Measurements from ENCODE around the gene TPRG1L. TPM values are rescaled to one million over a fixed set of nuclear protein-coding genes. Genes with fewer than 3 reads are reported as not detected.
A peak's percentile ranks its signal among the peaks of the same experiment; 100 is the strongest.

TPRG1L gene
- total and polyA plus RNA-seq, 7 donors = 33.9 to 66.4 (median 40.2) TPM

DNA sequence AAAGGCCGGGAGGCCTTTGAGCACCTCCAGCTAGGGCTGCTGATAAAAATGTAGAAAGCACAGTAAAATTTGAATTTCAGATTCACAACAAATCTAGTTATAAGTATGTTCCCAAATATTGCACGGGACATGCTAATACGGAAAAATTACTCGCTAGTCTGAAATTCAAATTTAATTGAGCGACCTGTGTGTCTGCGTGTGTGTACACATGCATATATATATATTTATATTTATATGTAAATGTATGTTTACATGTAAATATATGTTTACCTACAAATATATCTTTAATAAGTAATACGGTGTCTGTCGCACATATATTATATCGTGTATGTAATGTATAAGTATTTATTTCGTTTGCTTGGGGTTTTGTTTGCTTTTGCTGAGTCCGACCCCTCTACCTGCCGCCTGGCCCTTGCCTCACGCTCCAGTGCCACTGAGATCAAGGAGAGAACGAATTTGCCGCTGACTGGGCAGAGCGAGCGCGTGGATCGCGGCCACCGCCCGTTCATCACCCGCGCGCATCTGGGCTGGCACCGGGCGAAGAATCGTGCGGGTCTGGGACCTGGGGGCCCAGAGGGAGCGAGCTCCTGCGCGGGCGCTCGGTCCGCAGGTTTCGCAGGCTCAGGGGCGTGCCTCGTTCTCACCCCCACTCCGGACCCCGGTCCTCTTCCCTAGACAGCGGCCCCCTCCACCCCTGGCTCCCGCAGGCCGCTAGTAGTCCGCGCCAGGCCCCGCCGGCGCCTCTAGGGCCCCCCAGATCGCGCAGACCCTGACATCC is 25.6 kb downstream of the TPRG1L start:
- intact Hi-C loops (cut with DNase I) = no loop called here
- peaks cover 0 to 24% of the 10 kb centered on the region in 2 donors for H3K36me3 ChIP-seq (ENCODE audit: insufficient read depth in 1 of 2, low read depth in 1 of 2)
- no peak for TF ChIP-seq CTCF (IDR thresholded peaks at IDR 0.05)
- no peak overlapping the region for H3K27ac ChIP-seq
- DNase-seq = no peak
- H3K27me3 ChIP-seq (ENCODE audit: insufficient read depth in 3 of 3, low read length in 2 of 3) = peaks cover 0 to 52% (median 32%) of the 10 kb centered on the region in 3 donors
- H3K4me1 ChIP-seq = peaks cover 8% of the 10 kb centered on the region
- H3K9me3 ChIP-seq = no peaks in the 10 kb centered on the region
- 20 to 24% (median 23%) methylated on average over 50 of the region's 50 CpGs for whole genome bisulfite sequencing, 3 donors
- H3K4me3 ChIP-seq = peak overlapping the region; percentile 100
- peak in 1 of 4 donors; percentile 8 for ATAC-seq

- peaks cover 8% of the 10 kb centered on the region for H3K4me1 ChIP-seq
- no peaks in the 10 kb centered on the region for H3K9me3 ChIP-seq
- DNase-seq (no peak), ATAC-seq (no peak)
- H3K4me3 ChIP-seq = peak overlapping the region; percentile 100
- H3K36me3 ChIP-seq (ENCODE audit: insufficient read depth in 1 of 2, low read depth in 1 of 2) = peaks cover 0 to 15% of the 10 kb centered on the region in 2 donors
- intact Hi-C loops (cut with DNase I) = no loop called here
- 22 to 25% (median 23%) methylated on average over 76 to 83 of the region's 83 CpGs for WGBS, 3 donors
- H3K27me3 ChIP-seq (ENCODE audit: insufficient read depth in 3 of 3, low read length in 2 of 3) = peaks cover 0 to 52% (median 32%) of the 10 kb centered on the region in 3 donors
- no peak overlapping the region for H3K27ac ChIP-seq
- TF ChIP-seq CTCF (IDR thresholded peaks at IDR 0.05) = no peak
These were observed 26.5 kb downstream of the TPRG1L start for GRCh38 chr1:3651026-3651929.

DNA sequence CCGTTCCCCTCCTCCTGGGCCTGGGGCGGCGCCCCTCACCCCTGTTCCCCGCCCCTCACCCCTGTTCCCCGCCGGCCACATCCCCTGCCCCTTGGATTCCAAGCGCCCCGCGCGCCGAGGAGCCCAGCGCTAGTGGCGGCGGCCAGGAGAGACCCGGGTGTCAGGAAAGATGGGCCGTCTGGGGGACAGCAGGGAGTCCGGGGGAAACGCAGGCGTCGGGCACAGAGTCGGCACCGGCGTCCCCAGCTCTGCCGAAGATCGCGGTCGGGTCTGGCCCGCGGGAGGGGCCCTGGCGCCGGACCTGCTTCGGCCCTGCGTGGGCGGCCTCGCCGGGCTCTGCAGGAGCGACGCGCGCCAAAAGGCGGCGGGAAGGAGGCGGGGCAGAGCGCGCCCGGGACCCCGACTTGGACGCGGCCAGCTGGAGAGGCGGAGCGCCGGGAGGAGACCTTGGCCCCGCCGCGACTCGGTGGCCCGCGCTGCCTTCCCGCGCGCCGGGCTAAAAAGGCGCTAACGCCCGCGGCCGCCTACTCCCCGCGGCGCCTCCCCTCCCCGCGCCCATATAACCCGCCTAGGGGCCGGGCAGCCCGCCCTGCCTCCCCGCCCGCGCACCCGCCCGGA is 27.2 kb downstream of the TPRG1L start, which contains the start of gene TP73:
Gene TP73, plus strand, starts transcription at position 587 of the 618 bp plus-strand sequence. CDS start 29,850 bp downstream, outside the sequence.
- WGBS, 3 donors = 0 to 1% (median 0%) methylated on average over 28 to 80 of the region's 80 CpGs
- Histone ChIP-seq H3K9me3 (no peaks in the 10 kb centered on the region), H3K27me3 (ENCODE audit: insufficient read depth in 3 of 3, low read length in 2 of 3) (peaks cover 0 to 55% (median 32%) of the 10 kb centered on the region in 3 donors), H3K27ac (no peak within 1 kb of the TSS), H3K36me3 (ENCODE audit: insufficient read depth in 1 of 2, low read depth in 1 of 2) (peaks cover 0 to 8% of the 10 kb centered on the region in 2 donors), H3K4me1 (peaks cover 8% of the 10 kb centered on the region), H3K4me3 (peak within 1 kb of the TSS; percentile 100)
- no peak for DNase-seq
- peak in 1 of 4 donors; percentile 25 for ATAC-seq
- intact Hi-C loops (cut with DNase I) = no loop called here
- TF ChIP-seq CTCF (IDR thresholded peaks at IDR 0.05) = no peak

- intact Hi-C loops (cut with DNase I) = no loop called here
- no peak for ATAC-seq
- no peak for DNase-seq
- Histone ChIP-seq H3K9me3 (no peaks in the 10 kb centered on the region), H3K4me1 (peaks cover 8% of the 10 kb centered on the region), H3K36me3 (ENCODE audit: insufficient read depth in 1 of 2, low read depth in 1 of 2) (peaks cover 0 to under 1% of the 10 kb centered on the region in 2 donors), H3K27me3 (ENCODE audit: insufficient read depth in 3 of 3, low read length in 2 of 3) (peaks cover 0 to 56% (median 32%) of the 10 kb centered on the region in 3 donors), H3K4me3 (peak overlapping the region; percentile 100), H3K27ac (no peak overlapping the region)
- TF ChIP-seq CTCF (IDR thresholded peaks at IDR 0.05) = no peak
- 10 to 24% (median 12%) methylated on average over 29 to 68 of the region's 68 CpGs for WGBS, 3 donors
These were observed 27.9 kb downstream of the TPRG1L start for GRCh38 chr1:3652548-3653285.

Data from psoas muscle (tissue), 8 donors.